ENCODE data around the gene LEKR1.

DNA sequence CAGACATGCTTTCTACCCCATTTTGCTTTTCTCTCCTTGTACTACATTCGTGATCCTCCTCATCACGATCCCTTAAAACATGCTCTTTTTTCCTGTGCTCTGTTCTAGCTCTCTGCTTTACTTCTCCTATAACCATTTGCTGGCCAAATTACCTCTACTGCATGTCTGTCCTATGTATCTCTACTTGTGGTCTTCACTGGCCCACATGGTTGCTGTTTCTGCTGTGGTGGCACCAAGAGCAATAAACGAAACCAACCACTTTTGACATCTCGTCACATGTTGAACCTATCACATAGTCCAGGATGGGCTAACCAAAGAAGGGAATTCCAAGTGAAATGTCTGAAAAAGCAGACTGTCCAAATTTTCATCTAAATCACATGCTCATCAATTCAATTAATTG lies 115.2 kb downstream of the LEKR1 start:
- no peak for TF ChIP-seq POLR2A (IDR thresholded peaks at IDR 0.05; ENCODE audit: low read depth, low read length)
- TF ChIP-seq CTCF (IDR thresholded peaks at IDR 0.05; ENCODE audit: extremely low read depth in 1 of 2, insufficient read depth in 1 of 2, low read depth in 1 of 2, low read length in 2 of 2) = no peak
- TF ChIP-seq MYC (IDR thresholded peaks at IDR 0.05; ENCODE audit: low read depth, low read length) = no peak
- no peak for TF ChIP-seq POLR2AphosphoS5 (IDR thresholded peaks at IDR 0.05; ENCODE audit: insufficient read depth, low read depth, low read length)
- TF ChIP-seq JUN (IDR thresholded peaks at IDR 0.05; ENCODE audit: borderline replicate concordance, insufficient read depth, insufficient read length, low read depth) = no peak
- TF ChIP-seq EZH2 (IDR thresholded peaks at IDR 0.05; ENCODE audit: borderline replicate concordance, low read depth, low read length, severe bottlenecking) = no peak
- no peak for TF ChIP-seq GATA2 (IDR thresholded peaks at IDR 0.05; ENCODE audit: insufficient read depth, insufficient read length, low read depth, low read length)
- no peak for TF ChIP-seq FOS (IDR thresholded peaks at IDR 0.05; ENCODE audit: borderline replicate concordance, insufficient read depth, low read length)

Measured in endothelial cell of umbilical vein (primary cell).